Upper lobe of left lung (tissue), 4 donors: ENCODE data around the gene WIPI1.
"Not testable (repeated sequence)": the region's sequence is repeated elsewhere in the genome, so short reads cannot be mapped to it uniquely, and the experiment has no call there.

Source experiments
- POLR2A ChIP-seq, 4 donors: fragments of 450-650 bp; IDR thresholded peaks; one replicate each; pipeline ENCODE4 v1.5.1; 2016 to 2017; ENCODE audit warnings: antibody characterized with exemption in 4 of 4, mild to moderate bottlenecking in 2 of 4
- POLR2AphosphoS5 ChIP-seq, 2 donors: sonication (generic); formaldehyde crosslinking; IDR thresholded peaks; one replicate each; pipeline ENCODE4 v1.5.1; 2017; ENCODE audit warnings: antibody characterized with exemption in 2 of 2
- TF ChIP-seq, protein P1 (sequence below), 6 experiments: fragments of 450-650 bp in 4 of 6; fragments of 200-600 bp in 2 of 6; sonication (generic) in 2 of 6; IDR thresholded peaks; one replicate each; pipeline ENCODE4 v1.5.1; 2016 to 2019; ENCODE audit warnings: antibody characterized with exemption in 6 of 6

DNA sequence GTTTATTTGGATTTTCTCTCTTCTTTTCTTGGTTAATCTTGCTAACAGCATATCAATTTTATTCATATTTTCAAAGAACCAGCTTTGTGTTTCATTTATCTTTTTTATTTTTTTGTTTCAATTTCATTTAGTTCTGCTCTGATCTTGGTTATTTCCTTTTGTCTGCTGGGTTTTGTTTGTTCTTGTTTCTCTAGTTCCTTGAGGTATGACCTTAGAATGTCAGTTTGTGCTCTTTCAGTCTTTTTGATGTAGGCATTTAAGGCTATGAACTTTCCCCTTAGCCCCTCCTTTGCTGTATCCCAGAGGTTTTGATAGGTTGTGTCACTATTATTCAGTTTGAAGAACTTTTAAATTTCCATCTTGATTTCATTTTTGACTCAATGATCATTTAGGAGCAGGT is 42.4 kb downstream of the WIPI1 start:
- TF ChIP-seq, protein P1, sequence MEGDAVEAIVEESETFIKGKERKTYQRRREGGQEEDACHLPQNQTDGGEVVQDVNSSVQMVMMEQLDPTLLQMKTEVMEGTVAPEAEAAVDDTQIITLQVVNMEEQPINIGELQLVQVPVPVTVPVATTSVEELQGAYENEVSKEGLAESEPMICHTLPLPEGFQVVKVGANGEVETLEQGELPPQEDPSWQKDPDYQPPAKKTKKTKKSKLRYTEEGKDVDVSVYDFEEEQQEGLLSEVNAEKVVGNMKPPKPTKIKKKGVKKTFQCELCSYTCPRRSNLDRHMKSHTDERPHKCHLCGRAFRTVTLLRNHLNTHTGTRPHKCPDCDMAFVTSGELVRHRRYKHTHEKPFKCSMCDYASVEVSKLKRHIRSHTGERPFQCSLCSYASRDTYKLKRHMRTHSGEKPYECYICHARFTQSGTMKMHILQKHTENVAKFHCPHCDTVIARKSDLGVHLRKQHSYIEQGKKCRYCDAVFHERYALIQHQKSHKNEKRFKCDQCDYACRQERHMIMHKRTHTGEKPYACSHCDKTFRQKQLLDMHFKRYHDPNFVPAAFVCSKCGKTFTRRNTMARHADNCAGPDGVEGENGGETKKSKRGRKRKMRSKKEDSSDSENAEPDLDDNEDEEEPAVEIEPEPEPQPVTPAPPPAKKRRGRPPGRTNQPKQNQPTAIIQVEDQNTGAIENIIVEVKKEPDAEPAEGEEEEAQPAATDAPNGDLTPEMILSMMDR (IDR thresholded peaks at IDR 0.05) = not testable (repeated sequence)
- not testable (repeated sequence) for TF ChIP-seq POLR2A, POLR2AphosphoS5 (IDR thresholded peaks at IDR 0.05)
